Measurements from ENCODE around the gene PCDHA1.

The PCDHA1 gene

DNA sequence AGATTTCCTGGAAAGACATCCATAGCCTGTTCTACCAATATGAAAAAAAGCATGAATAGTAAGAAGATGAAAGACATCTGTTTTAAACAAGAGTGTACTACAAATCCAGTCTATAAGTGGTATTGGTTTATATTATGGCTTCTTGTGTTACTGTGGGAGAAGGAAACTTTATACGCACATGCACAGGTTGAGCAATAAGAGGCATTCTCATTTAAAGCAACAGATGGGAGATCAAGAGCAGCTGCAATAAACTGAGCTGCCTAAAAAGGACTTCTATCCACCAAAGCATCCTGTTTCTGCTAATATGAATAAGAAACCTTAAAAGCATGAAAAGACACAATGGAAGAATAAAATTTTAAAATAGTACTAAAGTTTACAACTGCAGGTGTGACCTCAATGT is 256.6 kb downstream of the PCDHA1 start:
- no peak for DNase-seq (ENCODE audit: low read depth)

DNA sequence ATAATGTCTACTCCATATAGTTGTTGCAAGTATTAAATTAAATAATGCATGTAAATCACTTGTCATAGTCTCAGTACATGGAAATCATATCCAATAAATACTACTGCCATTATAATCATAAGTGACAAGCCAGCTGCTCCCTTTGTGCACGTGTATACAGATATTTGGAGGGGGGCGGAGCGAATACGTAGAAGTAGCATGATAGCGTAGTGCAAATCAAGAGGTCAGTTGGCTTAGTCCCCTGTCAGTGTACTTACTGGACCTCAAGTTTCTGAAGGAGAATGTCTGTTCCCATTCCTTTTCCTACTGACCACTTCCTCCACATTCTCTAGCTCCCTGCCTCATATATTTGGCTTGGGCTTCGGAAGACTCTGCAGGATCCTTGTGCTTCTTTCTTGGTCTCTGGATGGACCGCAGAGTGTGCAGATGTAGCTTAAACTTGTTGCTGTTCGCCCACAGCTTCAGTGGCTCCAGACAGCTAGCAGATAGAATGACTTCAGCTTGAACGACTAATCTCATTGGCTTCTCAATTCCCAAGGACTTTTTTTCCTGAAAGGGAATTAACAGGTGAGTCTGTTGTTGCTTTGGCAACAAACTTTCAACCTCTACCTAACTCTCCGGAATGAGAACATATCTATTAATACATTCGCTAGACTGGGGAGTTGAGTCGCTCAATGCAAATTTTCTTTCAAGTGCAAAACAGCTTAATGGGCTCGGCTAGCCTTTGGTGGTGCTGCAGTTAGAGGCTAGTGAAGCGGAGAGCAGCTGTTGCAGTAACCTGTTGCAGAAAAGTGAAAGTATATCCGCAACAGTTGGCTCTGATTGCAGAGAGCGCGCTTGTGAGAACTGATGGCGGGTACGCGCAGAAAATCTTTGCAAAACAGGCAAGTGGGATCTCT is 264.9 kb downstream of the PCDHA1 start, which contains the start of gene PCDHB1:
Gene PCDHB1 (plus strand): TSS at position 753 of the 899 bp plus-strand sequence. CDS start 97 bp downstream, at position 850.
- DNase-seq (ENCODE audit: low read depth): no peak

DNA sequence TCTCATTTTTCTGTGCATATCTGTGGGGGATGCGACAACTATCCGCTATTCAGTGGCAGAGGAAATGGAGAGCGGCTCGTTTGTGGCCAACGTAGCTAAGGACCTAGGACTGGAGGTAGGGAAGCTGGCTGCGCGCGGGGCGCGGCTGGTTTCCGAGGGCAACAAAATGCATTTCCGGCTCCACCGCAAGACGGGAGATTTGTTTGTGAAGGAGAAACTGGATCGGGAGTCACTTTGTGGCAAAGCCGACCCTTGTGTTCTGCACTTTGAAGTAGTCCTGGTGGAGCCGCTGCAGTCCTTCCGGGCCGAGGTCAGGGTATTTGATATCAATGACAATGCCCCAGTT is 265.6 kb downstream of the PCDHA1 start:
- no peak for DNase-seq (ENCODE audit: low read depth)

Data from EH (cell line).